ENCODE results near the gene KIF5B. TPM values are rescaled to one million over a fixed set of nuclear protein-coding genes. Genes with fewer than 3 reads are reported as not detected.

Gene KIF5B
- total and polyA plus RNA-seq, 4 donors = 12.2 to 42.0 (median 22.9) TPM

DNA sequence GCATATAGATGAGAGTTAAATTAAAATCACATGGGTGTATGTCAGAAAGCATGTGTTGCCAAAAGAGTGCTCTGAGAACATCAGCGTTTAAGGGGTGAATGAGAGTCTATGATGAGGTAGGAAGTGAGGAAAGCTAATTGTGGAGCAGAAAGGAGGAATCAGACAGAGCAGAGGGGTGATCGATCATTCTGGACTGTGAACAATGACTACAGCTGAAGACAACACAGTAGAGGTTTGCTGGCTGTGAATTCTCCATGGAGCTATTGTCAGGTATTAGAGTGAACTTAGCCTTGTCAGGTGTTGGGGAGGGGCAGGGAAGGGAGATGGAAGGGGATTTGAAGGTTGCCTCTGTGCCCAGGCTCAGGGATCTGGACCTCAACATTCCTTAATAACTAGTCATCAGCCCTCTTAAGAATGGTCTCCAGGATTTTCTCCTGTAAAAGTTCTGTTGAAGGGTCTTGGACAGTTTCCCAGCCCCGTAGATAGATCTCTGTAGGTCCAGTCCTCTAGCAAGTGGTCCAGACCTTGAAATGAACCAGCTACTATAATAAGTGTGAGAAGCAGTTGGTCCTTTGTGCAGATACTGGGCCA, 57.1 kb downstream of the KIF5B start:
- no peaks in the 10 kb centered on the region for H3K36me3 ChIP-seq (ENCODE audit: control insufficient read depth in 4 of 4, insufficient read depth in 3 of 4, low read depth in 1 of 4, low read length in 3 of 4)
- no peaks in the 10 kb centered on the region for H3K4me1 ChIP-seq (ENCODE audit: control insufficient read depth in 4 of 4, insufficient read depth in 4 of 4, low read length in 3 of 4)
- H3K27ac ChIP-seq (ENCODE audit: low read depth in 1 of 2, low read length in 2 of 2) = no peak overlapping the region
- H3K4me3 ChIP-seq (ENCODE audit: low read depth in 1 of 3, low read length in 3 of 3) = no peak overlapping the region
- DNase-seq (ENCODE audit: low spot score) = no peak
- H3K9ac ChIP-seq (ENCODE audit: low read depth in 1 of 2, low read length in 2 of 2) = no peak overlapping the region
- no peaks in the 10 kb centered on the region for H3K27me3 ChIP-seq (ENCODE audit: control insufficient read depth in 4 of 4, insufficient read depth in 4 of 4, low read length in 3 of 4)
- H3K9me3 ChIP-seq (ENCODE audit: control insufficient read depth in 4 of 4, low read length in 3 of 4) = no peaks in the 10 kb centered on the region
- WGBS = 60% methylated on average over 3 of the region's 3 CpGs
- TF ChIP-seq GABPA (IDR thresholded peaks at IDR 0.05 in 1 of 2, conservative IDR thresholded peaks at IDR 0.05 in 1 of 2) (no peak), MAX (IDR thresholded peaks at IDR 0.05) (no peak), RAD21 (IDR thresholded peaks at IDR 0.05) (no peak), TAF1 (conservative IDR thresholded peaks at IDR 0.05) (no peak), YY1 (IDR thresholded peaks at IDR 0.05) (no peak), NR2F2 (IDR thresholded peaks at IDR 0.05) (no peak)
- TF ChIP-seq, protein P1, sequence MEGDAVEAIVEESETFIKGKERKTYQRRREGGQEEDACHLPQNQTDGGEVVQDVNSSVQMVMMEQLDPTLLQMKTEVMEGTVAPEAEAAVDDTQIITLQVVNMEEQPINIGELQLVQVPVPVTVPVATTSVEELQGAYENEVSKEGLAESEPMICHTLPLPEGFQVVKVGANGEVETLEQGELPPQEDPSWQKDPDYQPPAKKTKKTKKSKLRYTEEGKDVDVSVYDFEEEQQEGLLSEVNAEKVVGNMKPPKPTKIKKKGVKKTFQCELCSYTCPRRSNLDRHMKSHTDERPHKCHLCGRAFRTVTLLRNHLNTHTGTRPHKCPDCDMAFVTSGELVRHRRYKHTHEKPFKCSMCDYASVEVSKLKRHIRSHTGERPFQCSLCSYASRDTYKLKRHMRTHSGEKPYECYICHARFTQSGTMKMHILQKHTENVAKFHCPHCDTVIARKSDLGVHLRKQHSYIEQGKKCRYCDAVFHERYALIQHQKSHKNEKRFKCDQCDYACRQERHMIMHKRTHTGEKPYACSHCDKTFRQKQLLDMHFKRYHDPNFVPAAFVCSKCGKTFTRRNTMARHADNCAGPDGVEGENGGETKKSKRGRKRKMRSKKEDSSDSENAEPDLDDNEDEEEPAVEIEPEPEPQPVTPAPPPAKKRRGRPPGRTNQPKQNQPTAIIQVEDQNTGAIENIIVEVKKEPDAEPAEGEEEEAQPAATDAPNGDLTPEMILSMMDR (IDR thresholded peaks at IDR 0.05; ENCODE audit: low read depth, low read length, missing input control) = no peak
- TF ChIP-seq, protein P2, sequence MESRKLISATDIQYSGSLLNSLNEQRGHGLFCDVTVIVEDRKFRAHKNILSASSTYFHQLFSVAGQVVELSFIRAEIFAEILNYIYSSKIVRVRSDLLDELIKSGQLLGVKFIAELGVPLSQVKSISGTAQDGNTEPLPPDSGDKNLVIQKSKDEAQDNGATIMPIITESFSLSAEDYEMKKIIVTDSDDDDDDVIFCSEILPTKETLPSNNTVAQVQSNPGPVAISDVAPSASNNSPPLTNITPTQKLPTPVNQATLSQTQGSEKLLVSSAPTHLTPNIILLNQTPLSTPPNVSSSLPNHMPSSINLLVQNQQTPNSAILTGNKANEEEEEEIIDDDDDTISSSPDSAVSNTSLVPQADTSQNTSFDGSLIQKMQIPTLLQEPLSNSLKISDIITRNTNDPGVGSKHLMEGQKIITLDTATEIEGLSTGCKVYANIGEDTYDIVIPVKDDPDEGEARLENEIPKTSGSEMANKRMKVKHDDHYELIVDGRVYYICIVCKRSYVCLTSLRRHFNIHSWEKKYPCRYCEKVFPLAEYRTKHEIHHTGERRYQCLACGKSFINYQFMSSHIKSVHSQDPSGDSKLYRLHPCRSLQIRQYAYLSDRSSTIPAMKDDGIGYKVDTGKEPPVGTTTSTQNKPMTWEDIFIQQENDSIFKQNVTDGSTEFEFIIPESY (IDR thresholded peaks at IDR 0.05) = no peak

GRCh38 chr10:31994926-31995325, 61.3 kb downstream of the KIF5B start:
- TF ChIP-seq FOXA2 (IDR thresholded peaks at IDR 0.05) (no peak), HNF4A (conservative IDR thresholded peaks at IDR 0.05) (no peak), TAF1 (conservative IDR thresholded peaks at IDR 0.05) (no peak), MAX (IDR thresholded peaks at IDR 0.05) (no peak), HNF4G (IDR thresholded peaks at IDR 0.05) (no peak), EGR1 (IDR thresholded peaks at IDR 0.05; ENCODE audit: low read depth in 2 of 2) (no peak), SP1 (IDR thresholded peaks at IDR 0.05) (no peak), FOXA1 (IDR thresholded peaks at IDR 0.05) (no peak), JUND (IDR thresholded peaks at IDR 0.05) (no peak)
- TF ChIP-seq, protein P1 (IDR thresholded peaks at IDR 0.05; ENCODE audit: low read depth, low read length, missing input control) = no peak
- TF ChIP-seq, protein P3, sequence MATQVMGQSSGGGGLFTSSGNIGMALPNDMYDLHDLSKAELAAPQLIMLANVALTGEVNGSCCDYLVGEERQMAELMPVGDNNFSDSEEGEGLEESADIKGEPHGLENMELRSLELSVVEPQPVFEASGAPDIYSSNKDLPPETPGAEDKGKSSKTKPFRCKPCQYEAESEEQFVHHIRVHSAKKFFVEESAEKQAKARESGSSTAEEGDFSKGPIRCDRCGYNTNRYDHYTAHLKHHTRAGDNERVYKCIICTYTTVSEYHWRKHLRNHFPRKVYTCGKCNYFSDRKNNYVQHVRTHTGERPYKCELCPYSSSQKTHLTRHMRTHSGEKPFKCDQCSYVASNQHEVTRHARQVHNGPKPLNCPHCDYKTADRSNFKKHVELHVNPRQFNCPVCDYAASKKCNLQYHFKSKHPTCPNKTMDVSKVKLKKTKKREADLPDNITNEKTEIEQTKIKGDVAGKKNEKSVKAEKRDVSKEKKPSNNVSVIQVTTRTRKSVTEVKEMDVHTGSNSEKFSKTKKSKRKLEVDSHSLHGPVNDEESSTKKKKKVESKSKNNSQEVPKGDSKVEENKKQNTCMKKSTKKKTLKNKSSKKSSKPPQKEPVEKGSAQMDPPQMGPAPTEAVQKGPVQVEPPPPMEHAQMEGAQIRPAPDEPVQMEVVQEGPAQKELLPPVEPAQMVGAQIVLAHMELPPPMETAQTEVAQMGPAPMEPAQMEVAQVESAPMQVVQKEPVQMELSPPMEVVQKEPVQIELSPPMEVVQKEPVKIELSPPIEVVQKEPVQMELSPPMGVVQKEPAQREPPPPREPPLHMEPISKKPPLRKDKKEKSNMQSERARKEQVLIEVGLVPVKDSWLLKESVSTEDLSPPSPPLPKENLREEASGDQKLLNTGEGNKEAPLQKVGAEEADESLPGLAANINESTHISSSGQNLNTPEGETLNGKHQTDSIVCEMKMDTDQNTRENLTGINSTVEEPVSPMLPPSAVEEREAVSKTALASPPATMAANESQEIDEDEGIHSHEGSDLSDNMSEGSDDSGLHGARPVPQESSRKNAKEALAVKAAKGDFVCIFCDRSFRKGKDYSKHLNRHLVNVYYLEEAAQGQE (IDR thresholded peaks at IDR 0.05) = no peak
- no peak for DNase-seq (ENCODE audit: low spot score)
- H3K9me3 ChIP-seq (ENCODE audit: control insufficient read depth in 4 of 4, low read length in 3 of 4) = no peaks in the 10 kb centered on the region
- no peak overlapping the region for H3K27ac ChIP-seq (ENCODE audit: low read depth in 1 of 2, low read length in 2 of 2)
- no peak overlapping the region for H3K4me3 ChIP-seq (ENCODE audit: low read depth in 1 of 3, low read length in 3 of 3)
- no peak overlapping the region for H3K9ac ChIP-seq (ENCODE audit: low read depth in 1 of 2, low read length in 2 of 2)
- no peaks in the 10 kb centered on the region for H3K36me3 ChIP-seq (ENCODE audit: control insufficient read depth in 4 of 4, insufficient read depth in 3 of 4, low read depth in 1 of 4, low read length in 3 of 4)
- H3K4me1 ChIP-seq (ENCODE audit: control insufficient read depth in 4 of 4, insufficient read depth in 4 of 4, low read length in 3 of 4) = no peaks in the 10 kb centered on the region
- WGBS = 80% methylated on average over 6 of the region's 6 CpGs
- no peaks in the 10 kb centered on the region for H3K27me3 ChIP-seq (ENCODE audit: control insufficient read depth in 4 of 4, insufficient read depth in 4 of 4, low read length in 3 of 4)

All from liver (tissue), 9 donors.